ENCODE measurements around the gene SORCS2. TPM values are rescaled to one million over a fixed set of nuclear protein-coding genes. Genes with fewer than 3 reads are reported as not detected.

SORCS2 gene
- total and polyA plus RNA-seq, 2 experiments from 2014 or later: 0.92 to 6.9 TPM

DNA sequence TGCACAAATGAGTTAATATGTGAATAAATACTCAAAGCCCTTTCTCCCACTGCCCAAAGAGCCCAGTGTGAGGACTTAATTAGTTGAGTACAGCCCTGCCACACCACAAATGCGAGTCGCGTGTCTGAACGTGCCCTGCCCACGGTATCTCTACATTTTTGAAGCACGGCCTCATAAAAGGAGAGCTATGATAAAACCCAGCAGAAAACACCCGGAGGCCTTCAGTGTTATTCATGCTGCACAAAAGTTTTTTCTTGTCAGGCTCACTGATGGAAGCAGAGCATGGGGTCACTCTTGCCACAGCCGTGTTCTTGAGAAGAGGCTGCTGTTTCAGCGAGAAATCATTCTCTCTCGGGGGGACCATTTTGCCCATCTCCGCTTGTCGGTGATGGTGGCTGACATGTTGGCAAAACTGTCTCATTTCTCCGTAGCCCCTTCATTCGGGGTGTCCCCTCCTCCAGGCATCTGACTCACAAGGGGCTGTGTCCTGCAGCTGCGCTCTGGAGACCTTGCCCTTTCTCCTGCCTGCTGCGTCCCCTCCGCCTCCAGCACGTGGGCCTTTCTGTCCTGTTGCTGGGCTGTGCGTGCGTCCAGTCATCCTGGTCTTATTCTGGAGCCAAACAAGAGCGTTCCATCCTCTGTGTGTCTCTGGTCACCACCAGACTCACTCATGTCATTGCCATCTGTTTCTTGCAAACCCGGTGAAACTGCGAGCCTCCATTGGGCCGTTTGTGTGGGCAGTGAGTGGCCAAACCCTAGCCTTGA lies 88.8 kb downstream of the SORCS2 start:
- TF ChIP-seq, protein P1, sequence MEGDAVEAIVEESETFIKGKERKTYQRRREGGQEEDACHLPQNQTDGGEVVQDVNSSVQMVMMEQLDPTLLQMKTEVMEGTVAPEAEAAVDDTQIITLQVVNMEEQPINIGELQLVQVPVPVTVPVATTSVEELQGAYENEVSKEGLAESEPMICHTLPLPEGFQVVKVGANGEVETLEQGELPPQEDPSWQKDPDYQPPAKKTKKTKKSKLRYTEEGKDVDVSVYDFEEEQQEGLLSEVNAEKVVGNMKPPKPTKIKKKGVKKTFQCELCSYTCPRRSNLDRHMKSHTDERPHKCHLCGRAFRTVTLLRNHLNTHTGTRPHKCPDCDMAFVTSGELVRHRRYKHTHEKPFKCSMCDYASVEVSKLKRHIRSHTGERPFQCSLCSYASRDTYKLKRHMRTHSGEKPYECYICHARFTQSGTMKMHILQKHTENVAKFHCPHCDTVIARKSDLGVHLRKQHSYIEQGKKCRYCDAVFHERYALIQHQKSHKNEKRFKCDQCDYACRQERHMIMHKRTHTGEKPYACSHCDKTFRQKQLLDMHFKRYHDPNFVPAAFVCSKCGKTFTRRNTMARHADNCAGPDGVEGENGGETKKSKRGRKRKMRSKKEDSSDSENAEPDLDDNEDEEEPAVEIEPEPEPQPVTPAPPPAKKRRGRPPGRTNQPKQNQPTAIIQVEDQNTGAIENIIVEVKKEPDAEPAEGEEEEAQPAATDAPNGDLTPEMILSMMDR (IDR thresholded peaks at IDR 0.05; ENCODE audit: low read depth, low read length): no peak
- no peak for DNase-seq (ENCODE audit: low read depth in 1 of 2, low spot score in 1 of 2)
- H3K27me3 ChIP-seq: no peaks in the 10 kb centered on the region
- no peaks in the 10 kb centered on the region for H3K9me3 ChIP-seq (ENCODE audit: low read depth)
- no peak overlapping the region for H3K27ac ChIP-seq
- H3K4me1 ChIP-seq (ENCODE audit: low read depth): no peaks in the 10 kb centered on the region
- no peak overlapping the region for H3K4me3 ChIP-seq
- no peaks in the 10 kb centered on the region for H3K36me3 ChIP-seq

DNA sequence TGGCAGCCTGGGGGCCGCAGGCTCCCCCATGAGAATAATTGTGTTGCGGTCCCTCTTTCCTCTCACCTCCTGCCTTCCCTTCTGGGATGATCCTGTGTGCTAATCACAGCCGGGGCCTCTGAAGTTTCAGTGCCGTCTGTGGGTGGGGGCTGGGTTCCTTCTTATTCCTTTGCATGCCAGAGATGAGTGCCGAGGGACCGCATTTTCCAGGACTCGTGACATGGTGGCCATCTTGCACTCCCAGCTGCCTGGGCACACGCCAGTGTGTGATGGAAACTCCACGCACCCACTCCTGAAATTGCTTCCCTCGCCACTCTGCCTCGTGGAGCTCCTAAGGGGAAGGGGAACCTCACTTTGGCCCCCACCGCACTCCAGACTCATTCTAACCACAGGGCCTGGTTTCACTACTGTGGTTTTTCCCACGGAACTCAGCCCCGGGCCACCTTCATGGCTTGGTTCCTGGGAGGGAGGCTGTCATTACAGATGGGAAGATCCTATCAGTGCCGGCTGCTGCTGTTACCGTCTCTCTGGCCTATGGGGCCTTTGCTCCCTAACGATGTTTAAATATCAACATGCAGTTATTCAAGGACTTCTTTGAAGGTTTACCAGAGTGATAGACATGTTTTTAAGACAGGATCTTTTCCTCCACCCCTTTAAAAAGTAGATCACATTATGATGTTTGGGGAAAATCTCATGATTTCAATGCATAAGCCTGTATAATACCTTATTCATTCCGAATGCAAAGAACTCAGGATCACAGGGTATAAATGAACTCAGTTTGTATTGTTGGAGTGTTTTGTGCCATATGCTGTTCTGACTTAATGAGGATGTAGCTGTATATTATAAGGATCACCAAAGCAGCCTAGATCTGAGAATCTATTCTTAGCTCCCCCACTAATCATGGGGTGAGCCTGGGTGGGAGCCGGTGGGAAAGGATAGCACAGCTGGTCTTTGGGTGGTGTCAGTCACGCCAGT lies 89.6 kb downstream of the SORCS2 start:
- H3K36me3 ChIP-seq: no peaks in the 10 kb centered on the region
- no peaks in the 10 kb centered on the region for H3K4me1 ChIP-seq (ENCODE audit: low read depth)
- no peaks in the 10 kb centered on the region for H3K9me3 ChIP-seq (ENCODE audit: low read depth)
- DNase-seq (ENCODE audit: low read depth in 1 of 2, low spot score in 1 of 2): no peak
- no peak overlapping the region for H3K4me3 ChIP-seq
- no peak overlapping the region for H3K27ac ChIP-seq
- H3K27me3 ChIP-seq: no peaks in the 10 kb centered on the region
- TF ChIP-seq, protein P1 (IDR thresholded peaks at IDR 0.05; ENCODE audit: low read depth, low read length): no peak

DNA sequence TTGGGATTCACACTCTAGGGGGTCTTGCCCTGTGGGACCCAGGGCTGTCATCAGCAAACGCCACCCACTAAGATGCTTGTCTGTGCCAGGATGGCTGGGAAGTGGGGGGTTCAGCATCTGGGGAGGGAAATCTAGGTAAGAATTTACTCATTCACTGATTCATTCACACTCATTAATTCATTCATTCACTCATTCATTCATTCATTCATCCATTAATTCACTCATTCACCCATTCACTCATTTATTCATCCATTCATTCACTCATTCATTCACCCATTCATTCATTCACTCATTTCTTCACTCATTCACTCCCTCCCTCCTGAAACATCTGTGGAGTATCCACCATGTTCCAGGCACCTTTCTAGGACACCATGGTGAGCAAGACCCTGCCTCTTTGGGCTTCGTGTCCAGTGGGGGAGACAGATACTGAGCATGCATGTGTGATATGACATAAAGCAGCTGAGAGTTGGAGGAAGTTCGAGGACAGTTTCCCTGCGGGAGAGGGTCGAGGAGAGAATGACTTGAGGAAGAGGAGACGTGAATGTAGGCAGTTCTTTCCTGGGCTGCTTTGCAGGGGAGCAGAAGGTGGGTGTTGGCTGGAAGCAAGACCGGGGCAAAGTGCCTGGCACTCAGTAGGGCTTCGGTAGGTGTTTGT lies 90.6 kb downstream of the SORCS2 start:
- no peaks in the 10 kb centered on the region for H3K36me3 ChIP-seq
- no peaks in the 10 kb centered on the region for H3K27me3 ChIP-seq
- no peaks in the 10 kb centered on the region for H3K4me1 ChIP-seq (ENCODE audit: low read depth)
- TF ChIP-seq, protein P1 (IDR thresholded peaks at IDR 0.05; ENCODE audit: low read depth, low read length): no peak
- H3K9me3 ChIP-seq (ENCODE audit: low read depth): no peaks in the 10 kb centered on the region
- H3K4me3 ChIP-seq: no peak overlapping the region
- H3K27ac ChIP-seq: no peak overlapping the region
- DNase-seq (ENCODE audit: low read depth in 1 of 2, low spot score in 1 of 2): no peak

DNA sequence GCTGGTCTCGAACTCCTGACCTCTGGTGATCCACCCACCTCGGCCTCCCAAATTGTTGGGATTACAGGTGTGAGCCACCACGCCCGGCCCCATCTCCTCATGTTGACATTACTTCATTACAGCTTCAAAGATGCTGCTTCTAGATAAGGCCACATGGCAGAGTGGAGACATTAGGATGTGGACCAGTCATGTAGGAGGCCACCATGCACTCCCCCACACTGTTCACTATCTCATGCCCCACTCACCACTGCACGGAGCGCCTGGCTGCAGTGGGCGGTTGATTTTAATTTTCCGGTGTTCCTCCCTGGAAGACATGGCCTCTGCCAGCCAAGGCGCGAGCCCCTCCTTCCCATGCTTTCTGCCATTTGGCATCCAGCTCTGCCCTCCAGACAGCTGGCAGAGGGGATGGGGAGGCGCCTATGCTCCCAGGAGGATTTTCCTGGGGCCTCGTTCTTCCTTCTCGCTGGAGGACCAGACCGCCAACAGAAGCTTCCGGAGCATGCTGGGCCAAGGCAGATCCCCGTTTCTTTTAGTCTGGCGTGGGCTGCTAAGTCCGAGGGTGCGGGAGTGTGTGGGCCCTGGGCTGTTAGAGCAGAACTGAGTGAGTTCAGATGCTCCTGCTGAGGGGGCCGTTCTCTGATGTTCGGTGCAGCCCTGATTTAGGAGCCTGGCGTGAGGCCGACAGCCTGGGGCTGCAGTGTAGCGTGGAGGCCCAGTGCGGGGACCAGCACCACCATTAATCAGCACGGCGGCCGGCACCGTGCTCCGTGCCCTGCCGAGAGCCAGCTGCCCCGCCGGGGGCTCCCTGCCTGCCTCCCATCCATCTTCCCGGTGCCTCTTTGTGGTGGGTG lies 93.1 kb downstream of the SORCS2 start:
- H3K9me3 ChIP-seq (ENCODE audit: low read depth): no peaks in the 10 kb centered on the region
- TF ChIP-seq, protein P1 (IDR thresholded peaks at IDR 0.05; ENCODE audit: low read depth, low read length): no peak
- no peaks in the 10 kb centered on the region for H3K36me3 ChIP-seq
- no peaks in the 10 kb centered on the region for H3K4me1 ChIP-seq (ENCODE audit: low read depth)
- no peak for DNase-seq (ENCODE audit: low read depth in 1 of 2, low spot score in 1 of 2)
- H3K4me3 ChIP-seq: no peak overlapping the region
- H3K27ac ChIP-seq: no peak overlapping the region
- H3K27me3 ChIP-seq: no peaks in the 10 kb centered on the region

DNA sequence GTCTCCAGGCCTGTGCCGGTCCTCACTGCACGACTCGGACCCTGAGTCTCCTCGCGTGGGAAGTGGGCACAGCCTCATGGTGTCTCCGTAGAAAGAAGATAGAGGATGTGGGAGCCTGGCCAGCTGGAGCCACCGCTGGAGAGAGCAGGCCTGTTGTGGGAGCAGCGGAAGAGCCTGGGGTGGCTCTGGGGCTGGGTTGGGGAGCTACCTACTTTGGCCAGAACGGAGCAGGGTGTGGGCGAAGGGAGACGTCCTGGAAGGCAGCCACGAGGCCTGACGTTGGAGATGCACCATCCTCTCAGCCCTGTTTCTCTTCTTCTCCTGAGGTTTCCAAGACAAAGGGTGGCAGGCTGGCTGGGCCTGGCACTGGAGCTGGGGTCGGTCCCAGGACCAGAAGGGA lies 93.8 kb downstream of the SORCS2 start:
- H3K9me3 ChIP-seq (ENCODE audit: low read depth): no peaks in the 10 kb centered on the region
- no peak for DNase-seq (ENCODE audit: low read depth in 1 of 2, low spot score in 1 of 2)
- H3K36me3 ChIP-seq: no peaks in the 10 kb centered on the region
- H3K4me3 ChIP-seq: no peak overlapping the region
- H3K4me1 ChIP-seq (ENCODE audit: low read depth): no peaks in the 10 kb centered on the region
- H3K27me3 ChIP-seq: no peaks in the 10 kb centered on the region
- TF ChIP-seq, protein P1 (IDR thresholded peaks at IDR 0.05; ENCODE audit: low read depth, low read length): no peak
- no peak overlapping the region for H3K27ac ChIP-seq

Data from cardiac muscle cell (in vitro differentiated cells and primary cell).